PC-3 (cell line): Measurements from ENCODE around the gene TAF3.

Source experiments
- CTCF ChIP-seq: fragments of 300-600 bp; sonication (generic); conservative IDR thresholded peaks from 2 replicates; pipeline ENCODE4 v1.5.1; 2017; ENCODE audit warnings: antibody characterized with exemption, low read depth, mild to moderate bottlenecking, low read length
- EZH2 ChIP-seq: fragments of 300-600 bp; sonication (generic); IDR thresholded peaks from one replicate; pipeline ENCODE4 v1.6.1; 2017; ENCODE audit warnings: antibody characterized with exemption, mild to moderate bottlenecking, low read length; ENCODE audit not compliant: unreplicated experiment
- EZH2phosphoT487 ChIP-seq: fragments of 300-600 bp; sonication (generic); IDR thresholded peaks from 2 replicates; pipeline ENCODE4 v1.6.1; 2018; ENCODE audit warnings: mild to moderate bottlenecking, antibody characterized with exemption, low read length, borderline replicate concordance

- no peak for TF ChIP-seq CTCF
- no peak for TF ChIP-seq EZH2
- TF ChIP-seq EZH2phosphoT487, result no peak
Measured at GRCh38 chr10:8033812-8034465, 215.6 kb downstream of the TAF3 start.
